Trophoblast cell (in vitro differentiated cells and primary cell): Measurements from ENCODE around the gene POLR1H.
A peak's percentile ranks its signal among the peaks of the same experiment; 100 is the strongest.

Experiments used
- DNase-seq, 2 donors: peaks; one replicate each; pipeline ENCODE4 v3.0.0-alpha.2; 2016
- H2AFZ ChIP-seq: 2 replicates; pipeline ENCODE4 v1.6.1; 2013; ENCODE audit warnings: low read length, moderate library complexity, mild to moderate bottlenecking; ENCODE audit not compliant: insufficient read depth, poor library complexity
- H2AK5ac ChIP-seq: 2 replicates; pipeline ENCODE4 v1.6.1; 2013; ENCODE audit warnings: mild to moderate bottlenecking, low read length
- H2BK120ac ChIP-seq: 2 replicates; pipeline ENCODE4 v1.6.1; 2013; ENCODE audit warnings: low read length, mild to moderate bottlenecking, moderate library complexity; ENCODE audit not compliant: insufficient read depth, poor library complexity
- H2BK12ac ChIP-seq: 2 replicates; pipeline ENCODE4 v1.6.1; 2013; ENCODE audit warnings: mild to moderate bottlenecking, low read length, moderate library complexity
- H2BK5ac ChIP-seq: 2 replicates; pipeline ENCODE4 v1.6.1; 2013; ENCODE audit warnings: low read length, low read depth, moderate library complexity, mild to moderate bottlenecking; ENCODE audit not compliant: poor library complexity
- H3K14ac ChIP-seq: 2 replicates; pipeline ENCODE4 v1.6.1; 2013; ENCODE audit warnings: mild to moderate bottlenecking, low read length
- H3K18ac ChIP-seq: 2 replicates; pipeline ENCODE4 v1.6.1; 2013; ENCODE audit warnings: mild to moderate bottlenecking, low read length
- H3K23ac ChIP-seq: 2 replicates; pipeline ENCODE4 v1.6.1; 2013; ENCODE audit warnings: low read length
- H3K27ac ChIP-seq: 2 replicates; pipeline ENCODE4 v1.5.1; 2013; ENCODE audit warnings: low read depth, mild to moderate bottlenecking, inconsistent platforms, low read length, moderate library complexity
- H3K27me3 ChIP-seq: 2 replicates; pipeline ENCODE4 v1.6.1; 2013; ENCODE audit warnings: inconsistent platforms, mild to moderate bottlenecking, low read length, moderate library complexity; ENCODE audit not compliant: insufficient read depth
- H3K36me3 ChIP-seq, 2 experiments: 1 replicate in 1 of 2; 2 replicates in 1 of 2; pipeline ENCODE4 v1.6.1; 2013; ENCODE audit warnings: low read length in 2 of 2, mild to moderate bottlenecking in 2 of 2, moderate library complexity in 1 of 2; ENCODE audit not compliant: insufficient read depth in 2 of 2, control insufficient read depth in 1 of 2
- H3K4ac ChIP-seq: 2 replicates; pipeline ENCODE4 v1.6.1; 2013; ENCODE audit warnings: low read depth, mild to moderate bottlenecking, low read length, moderate library complexity
- H3K4me1 ChIP-seq, 2 experiments: 1 replicate in 1 of 2; 2 replicates in 1 of 2; pipeline ENCODE4 v1.6.1; 2013; ENCODE audit warnings: low read length in 2 of 2, mild to moderate bottlenecking in 2 of 2, moderate library complexity in 1 of 2; ENCODE audit not compliant: insufficient read depth in 2 of 2, control insufficient read depth in 1 of 2
- H3K4me2 ChIP-seq: 2 replicates; pipeline ENCODE4 v1.6.1; 2013; ENCODE audit warnings: inconsistent platforms, mild to moderate bottlenecking, low read length, moderate library complexity
- H3K4me3 ChIP-seq: 2 replicates; pipeline ENCODE4 v1.5.1; 2013; ENCODE audit warnings: mild to moderate bottlenecking, low read depth, low read length, inconsistent platforms
- H3K79me1 ChIP-seq: one replicate; pipeline ENCODE4 v1.6.1; 2013; ENCODE audit warnings: low read length
- H3K79me2 ChIP-seq: 2 replicates; pipeline ENCODE4 v1.6.1; 2013; ENCODE audit warnings: low read length, mild to moderate bottlenecking; ENCODE audit not compliant: control insufficient read depth, insufficient read depth, poor library complexity
- H3K9ac ChIP-seq: 2 replicates; pipeline ENCODE4 v1.6.1; 2013; ENCODE audit warnings: mild to moderate bottlenecking, low read length
- H3K9me3 ChIP-seq: 2 replicates; pipeline ENCODE4 v1.6.1; 2013; ENCODE audit warnings: low read depth, mild to moderate bottlenecking, control low read depth, inconsistent platforms, low read length; ENCODE audit not compliant: insufficient read depth
- H4K12ac ChIP-seq: 2 replicates; pipeline ENCODE4 v1.6.1; 2013; ENCODE audit warnings: low read depth, mild to moderate bottlenecking, low read length, moderate library complexity
- H4K8ac ChIP-seq: 2 replicates; pipeline ENCODE4 v1.6.1; 2013; ENCODE audit warnings: low read depth, mild to moderate bottlenecking, low read length, moderate library complexity
- H4K91ac ChIP-seq: one replicate; pipeline ENCODE4 v1.6.1; 2013; ENCODE audit warnings: low read depth, mild to moderate bottlenecking, low read length, moderate library complexity
- WGBS: extraction: QIAGEN DNeasy Blood & Tissue Kit; methylation state at CpG from one replicate; pipeline ENCODE4 v1.1.7; 2013; ENCODE audit warnings: missing lambda C conversion rate; ENCODE audit not compliant: insufficient read length, insufficient coverage; ENCODE audit errors: extremely low coverage; 5-methylcytosine and 5-hydroxymethylcytosine counted together

The POLR1H gene

DNA sequence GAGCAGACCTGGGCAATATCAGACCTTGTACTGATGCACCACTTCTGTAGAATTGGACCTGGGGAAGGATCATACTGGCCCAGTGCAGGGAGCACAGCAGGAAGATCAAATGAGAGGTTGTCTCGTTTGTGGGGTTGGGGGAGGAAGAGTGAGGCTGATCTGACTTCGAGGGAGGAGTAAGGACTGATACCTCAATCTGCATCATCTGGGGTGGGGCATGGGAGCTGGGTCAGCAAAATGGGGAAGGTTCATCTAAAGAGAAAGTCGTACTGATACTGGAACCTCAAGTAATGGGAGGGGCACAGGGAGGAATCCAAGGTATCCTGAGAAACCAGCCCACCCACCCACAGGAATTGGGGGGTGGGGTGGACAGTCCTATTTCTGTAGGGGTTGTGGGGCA lies 10.8 kb downstream of the POLR1H start:
- Histone ChIP-seq H3K9ac (no peak overlapping the region), H3K36me3 (peaks cover 0 to 5% of the 10 kb centered on the region in 2 experiments), H3K79me1 (peaks cover 3% of the 10 kb centered on the region), H4K12ac (no peak overlapping the region), H3K4me3 (no peak overlapping the region), H3K23ac (no peak overlapping the region), H2BK120ac (no peak overlapping the region), H3K4ac (no peak overlapping the region), H2BK12ac (no peak overlapping the region), H3K4me2 (no peak overlapping the region), H2AFZ (no peak overlapping the region), H2AK5ac (no peak overlapping the region), H3K79me2 (no peaks in the 10 kb centered on the region), H3K27me3 (peaks cover 57% of the 10 kb centered on the region), H3K4me1 (peaks cover 12 to 15% of the 10 kb centered on the region in 2 experiments), H4K91ac (no peak overlapping the region), H3K18ac (no peak overlapping the region), H3K9me3 (peaks cover 2% of the 10 kb centered on the region), H4K8ac (no peak overlapping the region), H2BK5ac (no peak overlapping the region), H3K27ac (no peak overlapping the region), H3K14ac (no peak overlapping the region)
- DNase-seq: no peak
- WGBS: no CpG with 5 or more reads among the region's 3 CpGs

DNA sequence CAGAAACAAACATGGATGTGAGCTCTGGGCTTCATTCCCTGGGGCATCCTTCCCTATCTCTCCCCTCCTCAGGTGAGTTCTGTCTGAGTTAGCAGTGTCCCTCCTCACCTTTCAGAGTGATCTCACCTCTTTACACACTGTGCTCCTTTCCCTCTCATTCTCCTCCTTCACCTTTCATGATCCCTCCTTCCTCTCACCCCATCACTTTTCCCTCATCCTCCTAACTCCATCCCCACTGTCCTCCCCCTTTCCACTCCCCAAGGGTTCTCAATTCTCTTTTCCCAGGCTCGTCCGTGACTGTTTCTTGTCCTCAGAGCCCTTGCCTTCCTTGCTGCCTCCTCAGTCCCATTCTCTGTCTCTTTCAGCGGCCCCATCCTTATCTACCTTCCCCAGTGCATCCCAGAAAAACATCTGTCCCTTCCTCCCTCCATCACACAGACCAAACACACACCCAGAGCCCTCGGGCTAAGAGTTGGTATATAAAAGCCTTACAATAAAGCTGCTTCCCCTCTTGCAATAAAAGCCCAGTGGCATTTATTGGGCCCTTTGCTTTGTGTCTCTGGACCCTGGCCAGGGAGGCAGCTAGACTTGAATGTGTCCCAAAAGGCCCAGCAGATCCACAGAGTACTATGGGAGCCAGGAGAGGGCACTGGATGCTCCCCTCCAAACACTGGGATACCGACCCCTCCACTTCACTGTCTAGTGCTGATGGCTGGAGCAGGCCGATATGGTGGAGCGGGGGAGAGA lies 12.6 kb downstream of the POLR1H start:
- Histone ChIP-seq H2AFZ (no peak overlapping the region), H3K18ac (no peak overlapping the region), H4K8ac (no peak overlapping the region), H3K27me3 (peaks cover 67% of the 10 kb centered on the region), H2BK12ac (no peak overlapping the region), H2AK5ac (no peak overlapping the region), H3K27ac (no peak overlapping the region), H3K4me2 (no peak overlapping the region), H3K79me2 (no peaks in the 10 kb centered on the region), H3K14ac (no peak overlapping the region), H4K12ac (no peak overlapping the region), H4K91ac (no peak overlapping the region), H3K4ac (no peak overlapping the region), H3K36me3 (peaks cover 0 to 3% of the 10 kb centered on the region in 2 experiments), H3K4me1 (peaks cover 12 to 15% of the 10 kb centered on the region in 2 experiments), H3K9me3 (peaks cover 2% of the 10 kb centered on the region), H3K9ac (no peak overlapping the region), H3K4me3 (no peak overlapping the region), H2BK5ac (no peak overlapping the region), H2BK120ac (no peak overlapping the region), H3K79me1 (no peaks in the 10 kb centered on the region), H3K23ac (no peak overlapping the region)
- WGBS: no CpG with 5 or more reads among the region's 7 CpGs
- DNase-seq: no peak

DNA sequence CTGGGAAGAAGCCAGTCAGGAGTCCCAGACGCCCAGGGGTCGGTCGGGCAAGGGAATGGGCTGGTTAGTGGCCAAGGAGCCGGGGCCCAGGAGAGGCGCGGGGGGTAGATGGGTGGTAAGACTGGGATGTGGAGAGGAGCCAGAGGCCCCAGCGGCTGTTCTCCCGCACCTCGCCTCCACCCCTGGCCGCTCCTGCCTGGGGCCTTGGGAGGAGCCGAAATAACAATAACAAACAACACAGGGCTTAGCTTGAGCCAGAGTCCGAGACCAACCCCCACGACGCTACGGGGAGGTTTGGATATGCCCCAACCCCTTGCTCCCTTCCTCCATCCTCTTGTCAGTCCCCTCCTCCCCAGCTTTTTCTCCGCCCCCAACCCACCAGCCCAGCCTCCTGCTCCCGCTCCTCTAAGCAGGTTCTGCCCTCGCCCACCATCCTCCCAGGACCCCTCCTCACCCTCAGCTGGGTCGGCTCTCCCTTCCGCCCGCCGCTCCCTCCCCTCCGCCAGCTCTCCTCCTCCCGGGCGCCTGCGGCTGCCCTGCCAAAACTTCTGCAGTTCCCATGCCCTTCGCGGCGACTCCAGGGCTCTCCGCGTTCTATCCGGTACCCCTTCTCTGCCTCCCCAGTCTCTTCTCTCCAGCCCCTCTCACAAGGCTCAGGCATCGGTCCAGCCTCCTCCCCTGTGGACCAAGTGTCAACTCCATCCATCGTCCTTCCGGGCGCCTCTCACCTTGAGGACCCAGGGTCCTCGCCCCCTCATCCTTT lies 13.4 kb downstream of the POLR1H start:
- no peak overlapping the region for H2BK120ac ChIP-seq
- H3K14ac ChIP-seq: no peak overlapping the region
- no peak for DNase-seq
- H3K23ac ChIP-seq: no peak overlapping the region
- H3K4me3 ChIP-seq: no peak overlapping the region
- H2BK5ac ChIP-seq: no peak overlapping the region
- no peak overlapping the region for H3K18ac ChIP-seq
- no peak overlapping the region for H4K12ac ChIP-seq
- no peak overlapping the region for H2AFZ ChIP-seq
- peaks cover 12 to 15% of the 10 kb centered on the region in 2 experiments for H3K4me1 ChIP-seq
- no peaks in the 10 kb centered on the region for H3K79me2 ChIP-seq
- no peaks in the 10 kb centered on the region for H3K79me1 ChIP-seq
- H4K8ac ChIP-seq: no peak overlapping the region
- no peak overlapping the region for H4K91ac ChIP-seq
- peaks cover 0 to under 1% of the 10 kb centered on the region in 2 experiments for H3K36me3 ChIP-seq
- peak overlapping the region; percentile 28 for H3K4me2 ChIP-seq
- no peak overlapping the region for H3K4ac ChIP-seq
- no CpG with 5 or more reads among the region's 37 CpGs for WGBS
- H3K27ac ChIP-seq: no peak overlapping the region
- H3K9ac ChIP-seq: no peak overlapping the region
- H2AK5ac ChIP-seq: no peak overlapping the region
- peaks cover 67% of the 10 kb centered on the region for H3K27me3 ChIP-seq
- peaks cover 2% of the 10 kb centered on the region for H3K9me3 ChIP-seq
- no peak overlapping the region for H2BK12ac ChIP-seq

DNA sequence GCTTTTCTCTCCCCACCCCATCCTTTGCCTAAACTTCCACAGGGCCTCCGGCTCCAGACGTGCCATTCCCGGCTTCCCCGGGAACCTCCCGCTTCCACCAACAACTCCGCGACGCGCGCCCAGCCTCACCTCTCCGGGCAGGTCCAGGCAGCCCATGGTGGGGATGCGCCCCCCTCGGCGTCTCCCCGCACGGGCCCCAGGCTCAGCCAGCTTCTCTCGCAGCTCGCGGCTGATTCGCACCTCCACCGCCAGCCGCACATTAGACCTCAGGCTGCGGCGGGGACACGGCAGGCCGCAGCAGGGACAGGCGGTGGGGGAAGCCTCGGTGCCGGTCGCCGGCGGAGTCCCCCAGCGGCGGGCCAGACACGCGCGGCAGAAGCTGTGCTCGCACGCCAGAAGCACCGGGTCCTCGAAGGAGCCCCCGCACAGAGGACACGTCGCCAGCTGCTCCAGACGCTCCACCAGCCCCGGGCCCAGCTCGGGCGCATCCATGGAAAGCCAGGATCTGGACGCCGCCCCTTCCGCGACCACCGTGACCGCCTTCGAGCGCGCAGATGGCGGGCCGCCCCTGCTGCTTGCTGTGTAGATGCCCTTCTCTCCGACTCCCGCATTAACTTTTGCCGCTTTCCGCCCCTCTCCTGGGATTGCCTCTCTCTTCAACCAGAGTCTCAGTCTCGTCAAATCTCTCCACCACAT lies 14.2 kb downstream of the POLR1H start, which contains the start of gene RNF39:
RNF39 (minus strand) TSS at position 676 of the 696 bp plus-strand sequence; CDS start at position 492, 184 bp downstream.
- Histone ChIP-seq H2BK12ac (no peak within 1 kb of the TSS), H3K18ac (no peak within 1 kb of the TSS), H3K27me3 (peaks cover 67% of the 10 kb centered on the region), H3K23ac (no peak within 1 kb of the TSS), H3K4me1 (peaks cover 12 to 15% of the 10 kb centered on the region in 2 experiments), H3K36me3 (no peaks in the 10 kb centered on the region), H3K27ac (no peak within 1 kb of the TSS), H3K9me3 (peaks cover 2% of the 10 kb centered on the region), H3K14ac (no peak within 1 kb of the TSS), H4K8ac (no peak within 1 kb of the TSS), H2AK5ac (no peak within 1 kb of the TSS), H4K91ac (no peak within 1 kb of the TSS), H3K4ac (no peak within 1 kb of the TSS), H2AFZ (no peak within 1 kb of the TSS), H3K4me2 (peak within 1 kb of the TSS; percentile 28), H4K12ac (no peak within 1 kb of the TSS), H3K9ac (no peak within 1 kb of the TSS), H2BK120ac (no peak within 1 kb of the TSS), H3K79me1 (no peaks in the 10 kb centered on the region), H2BK5ac (no peak within 1 kb of the TSS), H3K4me3 (no peak within 1 kb of the TSS), H3K79me2 (no peaks in the 10 kb centered on the region)
- DNase-seq: no peak
- no CpG with 5 or more reads among the region's 64 CpGs for WGBS
